Stimulated activated CD4-positive, alpha-beta T cell treated with anti-CD3 and anti-CD28 coated beads, Interleukin-2, amount 100 ng/mL, for 4 hours (primary cell): ENCODE results near the gene PITPNC1.
"Not testable (repeated sequence)": the region's sequence is repeated elsewhere in the genome, so short reads cannot be mapped to it uniquely, and the experiment has no call there.

Experiments used
- DNase-seq: peaks from one replicate; pipeline ENCODE4 v3.0.0-alpha.2; 2020; ENCODE audit warnings: low read depth

Gene PITPNC1

GRCh38 chr17:67624886-67625656, 248.0 kb downstream of the PITPNC1 start:
- no peak for DNase-seq

- no peak for DNase-seq
These were observed 248.9 kb downstream of the PITPNC1 start for GRCh38 chr17:67625971-67626370.

GRCh38 chr17:67628580-67629013, 251.5 kb downstream of the PITPNC1 start:
- no peak for DNase-seq

GRCh38 chr17:67629971-67630320, 252.9 kb downstream of the PITPNC1 start:
- DNase-seq: no peak

GRCh38 chr17:67630836-67631235, 253.8 kb downstream of the PITPNC1 start:
- not testable (repeated sequence) for DNase-seq

- DNase-seq: no peak
These were observed 255.1 kb downstream of the PITPNC1 start for GRCh38 chr17:67632141-67632540.

GRCh38 chr17:67633751-67634211, 256.7 kb downstream of the PITPNC1 start:
- no peak for DNase-seq

GRCh38 chr17:67635681-67636080, 258.6 kb downstream of the PITPNC1 start:
- DNase-seq: no peak

GRCh38 chr17:67636312-67636711, 259.2 kb downstream of the PITPNC1 start:
- no peak for DNase-seq

GRCh38 chr17:67636834-67637520, 259.9 kb downstream of the PITPNC1 start:
- DNase-seq: no peak

GRCh38 chr17:67637901-67638641, 261.0 kb downstream of the PITPNC1 start:
- DNase-seq: no peak

- DNase-seq: no peak
These were observed 261.8 kb downstream of the PITPNC1 start for GRCh38 chr17:67638871-67639270.

- DNase-seq: no peak
These were observed 262.5 kb downstream of the PITPNC1 start for GRCh38 chr17:67639555-67639954.

- DNase-seq: no peak
These were observed 262.9 kb downstream of the PITPNC1 start for GRCh38 chr17:67639979-67640378.

GRCh38 chr17:67642488-67642887, 265.4 kb downstream of the PITPNC1 start:
- no peak for DNase-seq

GRCh38 chr17:67644061-67644460, 267.0 kb downstream of the PITPNC1 start:
- DNase-seq: no peak

GRCh38 chr17:67645195-67645594, 268.1 kb downstream of the PITPNC1 start:
- DNase-seq: not testable (repeated sequence)

- no peak for DNase-seq
These were observed 269.4 kb downstream of the PITPNC1 start for GRCh38 chr17:67646472-67646871.

GRCh38 chr17:67647482-67647881, 270.4 kb downstream of the PITPNC1 start:
- DNase-seq: no peak

GRCh38 chr17:67648032-67648905, 271.2 kb downstream of the PITPNC1 start:
- DNase-seq: no peak

GRCh38 chr17:67648906-67649295, 271.8 kb downstream of the PITPNC1 start:
- not testable (repeated sequence) for DNase-seq

- no peak for DNase-seq
These were observed 272.8 kb downstream of the PITPNC1 start for GRCh38 chr17:67649891-67650290.
